ENCODE results near the gene FAT4.
A peak's percentile ranks its signal among the peaks of the same experiment; 100 is the strongest.

FAT4 gene

DNA sequence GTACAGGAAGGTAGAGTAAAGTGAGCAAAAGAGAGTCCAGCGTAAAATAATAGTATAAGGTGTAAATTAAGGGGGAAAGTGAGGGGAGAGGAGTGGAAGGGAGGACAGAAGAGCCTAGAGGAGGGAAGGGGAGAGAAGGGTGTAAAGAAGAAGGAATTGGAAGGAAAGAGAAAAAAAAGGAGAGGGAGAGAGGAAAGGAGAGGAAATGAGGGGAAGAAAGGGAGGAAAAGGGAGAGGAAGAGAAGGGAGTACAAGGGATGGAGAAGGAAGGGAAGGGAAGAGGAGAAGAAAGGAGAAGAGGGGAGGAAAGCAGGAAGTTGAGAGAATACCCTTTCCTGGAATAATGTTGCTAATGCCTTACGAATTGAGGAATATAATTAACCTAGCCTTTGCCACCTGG lies 3.3 kb upstream of the FAT4 start:
- no peak overlapping the region for H3K4me3 Mint-ChIP-seq
- H3K36me3 Mint-ChIP-seq (ENCODE audit: low read depth), result no peaks in the 10 kb centered on the region
- H3K27me3 Mint-ChIP-seq, result peaks cover 52% of the 10 kb centered on the region
- H3K27ac Mint-ChIP-seq, result no peak overlapping the region
- no peaks in the 10 kb centered on the region for H3K9me3 Mint-ChIP-seq
- no peak for DNase-seq
- H3K4me1 Mint-ChIP-seq (ENCODE audit: low read depth), result peaks cover 23% of the 10 kb centered on the region

DNA sequence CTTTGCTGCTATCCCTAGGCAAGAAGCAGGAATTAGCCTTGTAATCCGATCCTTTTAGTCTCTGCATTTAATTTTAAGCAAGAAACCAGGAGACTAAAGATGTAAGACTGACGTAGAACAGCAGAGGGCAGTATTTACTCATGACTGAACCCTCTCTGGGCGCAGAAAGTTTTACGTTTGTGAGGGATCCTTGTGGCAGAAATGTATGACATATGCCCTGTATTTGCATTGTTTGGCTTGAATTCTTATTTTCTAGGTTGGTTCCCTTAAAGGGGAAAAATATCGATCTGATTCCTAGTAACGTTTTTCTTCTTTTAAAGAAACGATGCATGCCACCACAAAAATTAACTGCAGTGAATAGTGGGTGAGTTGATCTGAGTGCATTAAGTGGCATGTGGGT lies 1.3 kb upstream of the FAT4 start:
- H3K4me3 Mint-ChIP-seq, result no peak overlapping the region
- H3K4me1 Mint-ChIP-seq (ENCODE audit: low read depth), result peaks cover 39% of the 10 kb centered on the region
- no peaks in the 10 kb centered on the region for H3K9me3 Mint-ChIP-seq
- H3K36me3 Mint-ChIP-seq (ENCODE audit: low read depth), result no peaks in the 10 kb centered on the region
- peaks cover 72% of the 10 kb centered on the region for H3K27me3 Mint-ChIP-seq
- H3K27ac Mint-ChIP-seq, result no peak overlapping the region
- DNase-seq, result no peak

DNA sequence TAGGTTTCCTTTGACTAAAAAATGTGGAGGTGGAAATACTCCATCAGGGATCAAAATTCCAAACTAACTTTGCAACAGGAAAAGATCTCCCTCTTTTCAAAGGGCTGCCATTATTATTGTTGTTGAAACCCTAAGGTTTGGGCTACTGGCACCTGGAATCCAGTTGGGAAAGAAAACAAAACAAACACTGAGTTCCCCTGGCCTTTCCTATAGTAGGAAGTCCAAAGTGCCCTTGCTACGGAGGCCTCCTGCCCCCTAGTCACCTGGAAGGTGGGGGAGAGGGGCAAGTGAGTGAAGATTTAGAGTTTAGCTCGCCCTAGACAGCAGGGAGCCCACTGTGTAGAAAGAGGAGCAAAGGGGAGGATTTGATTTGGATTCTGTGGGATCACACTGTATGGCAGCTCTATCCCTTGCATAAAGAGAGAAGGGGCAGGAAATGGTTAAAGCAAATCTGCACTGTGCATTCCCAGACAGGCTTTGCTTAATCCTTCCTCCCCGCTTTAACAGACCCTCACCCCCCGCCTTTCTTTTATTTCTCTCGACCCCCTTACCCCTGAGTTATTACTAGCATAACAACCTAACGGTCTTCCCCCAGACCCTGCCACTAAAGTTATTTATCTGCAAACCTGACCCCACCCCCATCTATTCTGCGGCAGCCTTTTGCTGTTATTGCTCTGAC lies 627 bp upstream of the FAT4 start:
- DNase-seq, result no peak
- Mint-ChIP-seq H3K27me3 (peaks cover 78% of the 10 kb centered on the region), H3K36me3 (ENCODE audit: low read depth) (no peaks in the 10 kb centered on the region), H3K4me1 (ENCODE audit: low read depth) (peaks cover 39% of the 10 kb centered on the region), H3K27ac (no peak overlapping the region), H3K9me3 (no peaks in the 10 kb centered on the region), H3K4me3 (peak overlapping the region; percentile 80)

DNA sequence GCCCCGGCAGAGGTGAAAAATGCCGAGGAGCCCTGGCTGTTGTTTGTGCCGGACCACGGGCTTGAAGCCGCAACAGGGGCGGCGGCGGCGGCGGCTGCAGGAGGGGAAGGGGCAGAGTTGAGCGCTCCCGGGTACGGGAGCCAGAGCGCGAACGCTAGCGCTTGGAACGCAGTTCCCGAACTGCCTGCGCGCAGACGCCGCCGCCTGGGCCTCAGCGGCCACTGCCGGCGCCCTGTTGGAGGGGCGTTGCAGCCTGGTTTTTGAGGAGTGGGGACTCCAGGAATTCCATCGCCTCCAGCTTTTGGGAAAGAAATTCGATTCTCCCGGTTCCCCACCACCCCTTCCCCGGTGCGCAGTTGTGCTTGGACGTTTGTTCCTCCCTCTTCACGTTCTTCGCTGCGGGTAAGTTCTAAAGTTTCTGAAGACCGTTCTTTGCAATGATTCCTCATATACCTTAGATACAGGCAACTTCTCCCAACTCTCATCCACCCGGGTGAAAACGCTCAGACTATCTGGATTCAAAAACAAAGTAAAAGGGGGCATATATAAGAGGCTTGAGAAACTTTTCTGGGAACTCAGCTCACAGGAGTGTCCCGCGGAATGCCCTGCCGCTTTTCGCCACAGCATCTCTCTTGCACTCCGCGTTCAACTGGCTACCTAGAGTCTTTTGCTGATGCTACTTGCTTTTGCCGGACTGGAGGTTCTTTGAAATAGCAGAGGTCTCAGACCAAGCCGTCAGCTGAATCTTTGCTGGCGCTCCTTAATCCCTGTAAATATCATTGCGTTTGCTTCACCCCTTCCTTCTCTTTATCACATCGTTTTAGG lies 1.0 kb downstream of the FAT4 start:
- DNase-seq, result peak; percentile 39
- no peaks in the 10 kb centered on the region for H3K9me3 Mint-ChIP-seq
- peaks cover 77% of the 10 kb centered on the region for H3K27me3 Mint-ChIP-seq
- H3K27ac Mint-ChIP-seq, result no peak overlapping the region
- peak overlapping the region; percentile 80 for H3K4me3 Mint-ChIP-seq
- no peaks in the 10 kb centered on the region for H3K36me3 Mint-ChIP-seq (ENCODE audit: low read depth)
- H3K4me1 Mint-ChIP-seq (ENCODE audit: low read depth), result peaks cover 39% of the 10 kb centered on the region

DNA sequence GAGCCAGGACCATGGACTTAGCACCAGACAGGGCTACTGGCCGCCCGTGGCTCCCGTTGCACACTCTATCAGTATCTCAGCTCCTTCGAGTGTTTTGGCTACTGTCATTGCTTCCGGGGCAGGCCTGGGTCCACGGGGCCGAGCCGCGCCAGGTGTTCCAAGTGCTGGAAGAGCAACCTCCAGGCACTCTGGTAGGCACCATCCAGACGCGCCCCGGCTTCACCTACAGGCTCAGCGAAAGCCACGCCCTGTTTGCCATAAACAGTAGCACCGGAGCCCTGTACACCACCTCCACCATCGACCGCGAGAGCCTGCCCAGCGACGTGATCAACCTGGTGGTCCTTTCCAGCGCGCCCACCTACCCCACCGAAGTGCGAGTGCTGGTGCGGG lies 1.6 kb downstream of the FAT4 start:
- Mint-ChIP-seq H3K4me1 (ENCODE audit: low read depth) (peaks cover 39% of the 10 kb centered on the region), H3K9me3 (no peaks in the 10 kb centered on the region), H3K27ac (no peak overlapping the region), H3K36me3 (ENCODE audit: low read depth) (no peaks in the 10 kb centered on the region), H3K27me3 (peaks cover 74% of the 10 kb centered on the region), H3K4me3 (peak overlapping the region; percentile 80)
- DNase-seq, result no peak

DNA sequence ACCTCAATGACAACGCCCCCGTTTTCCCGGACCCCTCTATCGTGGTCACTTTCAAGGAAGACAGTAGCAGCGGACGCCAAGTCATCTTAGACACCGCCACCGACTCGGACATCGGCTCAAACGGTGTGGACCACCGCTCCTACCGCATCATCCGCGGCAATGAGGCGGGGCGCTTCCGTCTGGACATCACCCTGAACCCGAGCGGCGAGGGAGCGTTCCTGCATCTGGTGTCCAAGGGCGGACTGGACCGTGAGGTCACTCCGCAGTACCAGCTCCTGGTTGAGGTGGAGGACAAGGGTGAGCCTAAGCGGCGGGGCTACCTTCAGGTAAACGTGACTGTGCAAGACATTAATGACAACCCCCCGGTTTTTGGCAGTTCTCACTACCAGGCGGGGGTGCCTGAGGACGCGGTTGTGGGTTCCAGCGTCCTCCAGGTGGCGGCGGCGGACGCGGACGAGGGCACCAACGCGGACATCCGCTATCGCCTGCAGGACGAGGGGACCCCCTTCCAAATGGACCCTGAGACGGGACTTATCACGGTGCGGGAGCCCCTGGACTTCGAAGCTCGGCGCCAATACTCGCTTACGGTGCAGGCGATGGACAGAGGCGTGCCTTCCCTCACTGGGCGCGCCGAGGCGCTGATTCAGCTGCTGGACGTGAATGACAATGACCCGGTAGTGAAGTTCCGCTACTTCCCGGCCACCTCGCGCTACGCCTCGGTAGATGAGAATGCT lies 2.2 kb downstream of the FAT4 start:
- H3K4me1 Mint-ChIP-seq (ENCODE audit: low read depth), result peaks cover 39% of the 10 kb centered on the region

DNA sequence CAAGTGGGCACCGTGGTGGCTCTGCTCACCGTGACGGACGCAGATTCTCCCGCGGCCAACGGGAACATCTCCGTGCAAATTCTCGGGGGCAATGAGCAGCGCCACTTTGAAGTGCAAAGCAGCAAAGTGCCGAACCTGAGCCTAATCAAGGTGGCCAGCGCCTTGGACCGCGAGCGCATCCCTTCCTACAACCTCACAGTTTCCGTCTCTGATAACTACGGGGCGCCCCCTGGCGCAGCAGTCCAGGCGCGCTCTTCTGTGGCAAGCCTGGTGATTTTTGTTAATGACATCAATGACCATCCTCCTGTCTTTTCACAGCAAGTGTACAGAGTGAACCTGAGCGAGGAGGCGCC lies 2.7 kb downstream of the FAT4 start:
- DNase-seq, result peak; percentile 27
- peaks cover 67% of the 10 kb centered on the region for H3K27me3 Mint-ChIP-seq
- H3K4me3 Mint-ChIP-seq, result peak overlapping the region; percentile 4
- H3K36me3 Mint-ChIP-seq (ENCODE audit: low read depth), result no peaks in the 10 kb centered on the region
- no peak overlapping the region for H3K27ac Mint-ChIP-seq
- H3K4me1 Mint-ChIP-seq (ENCODE audit: low read depth), result peaks cover 39% of the 10 kb centered on the region
- H3K9me3 Mint-ChIP-seq, result no peaks in the 10 kb centered on the region

More for the DNA sequence above, 2.2 kb downstream of the FAT4 start:
- H3K4me3 Mint-ChIP-seq, result peak overlapping the region; percentile 80
- H3K27me3 Mint-ChIP-seq, result peaks cover 70% of the 10 kb centered on the region
- no peaks in the 10 kb centered on the region for H3K9me3 Mint-ChIP-seq
- DNase-seq, result peak; percentile 26
- no peaks in the 10 kb centered on the region for H3K36me3 Mint-ChIP-seq (ENCODE audit: low read depth)
- no peak overlapping the region for H3K27ac Mint-ChIP-seq

DNA sequence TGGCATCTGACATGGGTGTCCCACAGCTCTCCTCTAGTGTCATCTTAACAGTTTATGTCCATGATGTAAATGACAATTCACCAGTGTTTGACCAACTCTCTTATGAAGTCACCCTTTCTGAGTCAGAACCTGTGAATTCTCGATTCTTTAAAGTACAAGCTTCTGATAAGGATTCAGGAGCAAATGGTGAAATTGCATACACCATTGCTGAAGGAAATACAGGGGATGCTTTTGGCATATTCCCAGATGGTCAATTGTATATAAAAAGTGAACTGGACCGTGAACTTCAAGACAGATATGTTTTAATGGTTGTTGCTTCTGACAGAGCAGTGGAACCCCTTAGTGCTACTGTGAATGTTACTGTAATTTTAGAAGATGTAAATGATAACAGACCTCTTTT lies 4.6 kb downstream of the FAT4 start:
- no peak for DNase-seq
- Mint-ChIP-seq H3K27ac (no peak overlapping the region), H3K27me3 (peaks cover 55% of the 10 kb centered on the region), H3K36me3 (ENCODE audit: low read depth) (no peaks in the 10 kb centered on the region), H3K9me3 (no peaks in the 10 kb centered on the region), H3K4me3 (no peak overlapping the region), H3K4me1 (ENCODE audit: low read depth) (peaks cover 33% of the 10 kb centered on the region)

DNA sequence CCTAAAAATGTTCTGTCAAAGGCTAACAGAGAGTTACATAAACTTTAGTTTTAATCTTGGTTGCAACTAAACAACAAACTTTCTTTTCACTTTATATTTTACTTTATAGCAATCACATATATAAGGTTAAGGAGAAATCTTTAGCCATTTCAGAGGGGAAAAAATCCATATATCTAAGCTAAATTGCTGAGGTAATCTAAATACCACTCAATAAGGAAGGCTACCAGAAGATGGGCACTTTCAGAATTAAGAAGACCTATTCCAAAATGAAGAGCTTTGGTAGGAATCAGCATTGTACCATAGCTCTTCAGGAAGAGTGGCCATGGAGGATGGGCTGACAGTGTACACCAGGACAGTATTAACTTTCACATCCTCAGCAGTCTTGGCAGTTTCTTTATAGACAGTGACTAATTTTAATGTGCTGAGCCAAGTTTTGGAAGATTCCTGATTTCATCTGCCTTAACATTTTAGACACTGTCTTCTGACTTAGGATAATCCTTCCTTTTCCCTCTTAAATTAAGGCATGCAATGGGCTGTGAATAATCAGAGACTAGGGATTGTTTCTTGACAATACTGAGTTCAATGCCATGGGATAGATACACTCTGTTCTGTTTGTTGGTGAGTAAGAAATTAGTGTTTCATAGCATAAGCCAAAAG lies 7.1 kb downstream of the FAT4 start:
- Mint-ChIP-seq H3K9me3 (no peaks in the 10 kb centered on the region), H3K4me3 (no peak overlapping the region), H3K4me1 (ENCODE audit: low read depth) (peaks cover 12% of the 10 kb centered on the region), H3K36me3 (ENCODE audit: low read depth) (no peaks in the 10 kb centered on the region), H3K27ac (no peak overlapping the region), H3K27me3 (peaks cover 33% of the 10 kb centered on the region)
- DNase-seq, result no peak

DNA sequence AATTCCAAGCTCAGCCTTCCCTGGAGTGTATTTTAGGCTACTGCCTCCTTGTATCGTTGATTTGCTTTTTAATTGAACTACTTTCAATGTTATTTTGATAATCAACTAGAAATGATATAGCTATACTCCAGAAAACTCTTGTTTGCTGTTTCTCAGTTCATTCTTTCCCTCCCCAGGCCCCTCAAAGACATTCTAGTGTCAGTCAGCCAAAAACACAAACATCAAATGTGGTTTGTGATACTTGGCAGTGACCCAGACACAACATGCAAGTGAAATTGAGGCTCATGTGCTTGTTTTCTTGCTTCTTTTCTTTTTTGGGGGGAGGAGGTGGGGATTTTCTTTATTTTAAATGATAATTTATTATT lies 7.6 kb downstream of the FAT4 start:
- Mint-ChIP-seq H3K4me1 (ENCODE audit: low read depth) (peaks cover 7% of the 10 kb centered on the region), H3K4me3 (no peak overlapping the region), H3K36me3 (ENCODE audit: low read depth) (no peaks in the 10 kb centered on the region), H3K9me3 (no peaks in the 10 kb centered on the region), H3K27me3 (peaks cover 28% of the 10 kb centered on the region), H3K27ac (no peak overlapping the region)
- no peak for DNase-seq

DNA sequence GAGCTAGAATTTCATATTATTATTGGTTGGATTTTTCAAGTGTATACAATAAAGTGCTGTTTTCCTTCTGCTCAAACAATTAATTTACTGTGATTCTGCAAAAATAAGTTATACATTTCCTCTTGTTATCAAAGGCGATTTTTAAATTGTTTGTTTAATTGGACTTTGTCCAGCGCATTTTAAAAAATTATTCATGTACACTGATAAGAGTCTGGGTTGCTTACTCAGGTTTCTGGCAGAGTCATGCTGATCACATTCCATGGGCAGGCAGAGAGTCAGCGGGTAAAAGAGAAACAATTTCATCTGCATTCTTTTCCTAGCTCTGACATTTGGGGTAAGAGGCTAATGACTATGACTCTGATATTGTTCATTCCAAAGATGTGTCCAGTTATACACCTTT lies 8.9 kb downstream of the FAT4 start:
- Mint-ChIP-seq H3K9me3 (no peaks in the 10 kb centered on the region), H3K4me3 (no peak overlapping the region), H3K36me3 (ENCODE audit: low read depth) (no peaks in the 10 kb centered on the region), H3K27me3 (peaks cover 15% of the 10 kb centered on the region), H3K4me1 (ENCODE audit: low read depth) (no peaks in the 10 kb centered on the region), H3K27ac (no peak overlapping the region)
- no peak for DNase-seq

DNA sequence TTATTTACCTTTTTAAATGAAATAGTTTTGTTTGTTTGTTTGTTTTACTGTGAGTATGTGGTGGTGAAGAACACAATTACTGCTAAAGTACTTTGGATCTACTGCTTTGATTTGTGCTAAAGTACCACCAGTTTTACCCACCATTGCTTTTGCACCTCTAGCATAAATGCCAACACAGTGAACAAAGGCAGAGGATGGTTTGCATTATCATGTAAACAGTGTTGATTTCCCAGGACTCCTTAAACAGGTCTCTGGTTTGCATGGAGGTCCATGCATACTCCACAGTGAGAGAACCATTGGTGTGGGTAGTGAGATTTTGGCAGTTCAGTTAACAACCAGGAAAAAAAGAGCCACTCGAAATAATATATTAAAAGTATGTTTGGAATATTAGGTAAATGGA lies 11.0 kb downstream of the FAT4 start:
- no peak overlapping the region for H3K4me3 Mint-ChIP-seq
- H3K36me3 Mint-ChIP-seq (ENCODE audit: low read depth), result no peaks in the 10 kb centered on the region

DNA sequence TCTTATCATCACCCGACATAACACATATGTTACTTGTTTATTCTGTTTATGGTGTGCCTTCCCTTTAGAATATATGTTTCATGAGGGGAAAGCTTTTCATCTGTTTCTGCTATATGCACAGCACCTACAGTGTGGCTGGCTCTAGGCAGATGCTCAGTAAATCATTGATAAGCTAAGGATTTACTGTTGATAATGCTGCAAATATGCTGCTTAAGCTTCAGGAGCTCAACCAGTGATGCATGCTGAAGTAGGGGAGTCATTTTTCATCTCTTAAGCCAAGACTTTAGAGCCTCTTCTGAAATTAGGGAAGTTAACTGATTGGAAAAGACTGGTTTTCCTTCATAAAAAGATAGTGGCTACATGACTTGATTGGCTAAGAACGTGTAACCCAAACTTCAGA lies 16.4 kb downstream of the FAT4 start:
- H3K9me3 Mint-ChIP-seq, result no peaks in the 10 kb centered on the region
- no peak for DNase-seq

More for the DNA sequence above, 11.0 kb downstream of the FAT4 start:
- Mint-ChIP-seq H3K4me1 (ENCODE audit: low read depth) (no peaks in the 10 kb centered on the region), H3K9me3 (no peaks in the 10 kb centered on the region), H3K27ac (no peak overlapping the region), H3K27me3 (peaks cover 5% of the 10 kb centered on the region)
- no peak for DNase-seq

DNA sequence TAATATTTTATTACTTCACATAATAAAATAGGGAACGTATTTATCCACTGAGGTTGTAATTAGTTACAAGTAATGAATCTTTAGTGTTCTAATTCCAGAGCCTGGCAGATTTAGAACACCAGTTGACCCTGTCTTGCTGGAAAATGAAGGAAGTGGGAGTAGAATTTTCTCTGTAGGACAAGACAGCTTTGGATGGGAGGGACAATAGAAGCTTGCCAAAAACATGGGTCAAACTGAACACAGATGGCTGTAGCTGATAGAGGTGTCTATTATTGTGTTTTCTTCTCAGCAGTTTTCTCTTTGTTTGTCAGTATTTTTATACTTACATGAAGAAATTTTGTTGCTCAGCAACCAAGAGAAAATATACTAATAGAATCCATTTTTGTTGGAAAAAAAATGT lies 20.2 kb downstream of the FAT4 start:
- H3K4me3 Mint-ChIP-seq, result no peak overlapping the region
- H3K36me3 Mint-ChIP-seq (ENCODE audit: low read depth), result no peaks in the 10 kb centered on the region
- H3K27me3 Mint-ChIP-seq, result no peaks in the 10 kb centered on the region
- no peaks in the 10 kb centered on the region for H3K9me3 Mint-ChIP-seq
- H3K27ac Mint-ChIP-seq, result no peak overlapping the region
- H3K4me1 Mint-ChIP-seq (ENCODE audit: low read depth), result no peaks in the 10 kb centered on the region
- DNase-seq, result no peak

More for the DNA sequence above, 16.4 kb downstream of the FAT4 start:
- H3K4me3 Mint-ChIP-seq, result no peak overlapping the region
- H3K27me3 Mint-ChIP-seq, result no peaks in the 10 kb centered on the region
- no peaks in the 10 kb centered on the region for H3K4me1 Mint-ChIP-seq (ENCODE audit: low read depth)
- no peaks in the 10 kb centered on the region for H3K36me3 Mint-ChIP-seq (ENCODE audit: low read depth)
- no peak overlapping the region for H3K27ac Mint-ChIP-seq
